ENCODE data around the gene NACC2.

NACC2 gene

GRCh38 chr9:135993765-135994500, 101.2 kb downstream of the NACC2 start:
- no peak for DNase-seq (ENCODE audit: low spot score)

- DNase-seq (ENCODE audit: low spot score) = no peak
Measured at GRCh38 chr9:135993409-135993742, 101.7 kb downstream of the NACC2 start.

GRCh38 chr9:135992486-135993408, 102.3 kb downstream of the NACC2 start:
- DNase-seq (ENCODE audit: low spot score) = no peak

- DNase-seq (ENCODE audit: low spot score) = no peak
Measured at GRCh38 chr9:135991771-135992170, 103.3 kb downstream of the NACC2 start.

- peak; percentile 53 for DNase-seq (ENCODE audit: low spot score)
Measured at GRCh38 chr9:135990468-135991429, 104.3 kb downstream of the NACC2 start.

GRCh38 chr9:135989722-135990467, 105.2 kb downstream of the NACC2 start:
- DNase-seq (ENCODE audit: low spot score) = no peak

- no peak for DNase-seq (ENCODE audit: low spot score)
Measured at GRCh38 chr9:135989157-135989556, 105.9 kb downstream of the NACC2 start.

- no peak for DNase-seq (ENCODE audit: low spot score)
Measured at GRCh38 chr9:135988493-135988892, 106.6 kb downstream of the NACC2 start.

- no peak for DNase-seq (ENCODE audit: low spot score)
Measured at GRCh38 chr9:135987838-135988404, 107.2 kb downstream of the NACC2 start.

- no peak for DNase-seq (ENCODE audit: low spot score)
Measured at GRCh38 chr9:135986605-135987004, 108.5 kb downstream of the NACC2 start.

GRCh38 chr9:135985889-135986288, 109.2 kb downstream of the NACC2 start:
- DNase-seq (ENCODE audit: low spot score) = no peak

GRCh38 chr9:135985459-135985774, 109.7 kb downstream of the NACC2 start:
- no peak for DNase-seq (ENCODE audit: low spot score)

- no peak for DNase-seq (ENCODE audit: low spot score)
Measured at GRCh38 chr9:135984072-135984710, 110.9 kb downstream of the NACC2 start.

- no peak for DNase-seq (ENCODE audit: low spot score)
Measured at GRCh38 chr9:135983208-135984071, 111.6 kb downstream of the NACC2 start.

- DNase-seq (ENCODE audit: low spot score) = no peak
Measured at GRCh38 chr9:135982499-135983207, 112.4 kb downstream of the NACC2 start.

- peak; percentile 67 for DNase-seq (ENCODE audit: low spot score)
Measured at GRCh38 chr9:135980926-135981630, 114.0 kb downstream of the NACC2 start.

GRCh38 chr9:135979547-135980166, 115.4 kb downstream of the NACC2 start:
- DNase-seq (ENCODE audit: low spot score) = no peak
